Measurements from ENCODE around the gene TAF1. TPM values are rescaled to one million over a fixed set of nuclear protein-coding genes. Genes with fewer than 3 reads are reported as not detected.
"Not testable (repeated sequence)": the region's sequence is repeated elsewhere in the genome, so short reads cannot be mapped to it uniquely, and the experiment has no call there.

TAF1 gene
- total RNA-seq, 2 donors from 2014 or later, result 24.4 to 38.9 TPM

GRCh38 chrX:71450433-71451106 lies 84.4 kb downstream of the TAF1 start:
- 64 to 88% methylated on average over 2 of the region's 2 CpGs for WGBS, 2 donors
- no peaks in the 10 kb centered on the region for H3K4me1 ChIP-seq
- DNase-seq (no peak), ATAC-seq (no peak)
- no peak overlapping the region for H3K27ac ChIP-seq
- H3K9me3 ChIP-seq, result no peaks in the 10 kb centered on the region
- H3K36me3 ChIP-seq (replicated peaks in 1 of 2; ENCODE audit: insufficient read depth in 1 of 2, low read depth in 2 of 2), result no peaks in the 10 kb centered on the region
- intact Hi-C loops (cut with DNase I), result no loop called here
- H3K4me3 ChIP-seq, result no peak overlapping the region
- no peaks in the 10 kb centered on the region for H3K27me3 ChIP-seq
- TF ChIP-seq POLR2A (IDR thresholded peaks at IDR 0.05) (no peak), CTCF (IDR thresholded peaks at IDR 0.05) (no peak)

DNA sequence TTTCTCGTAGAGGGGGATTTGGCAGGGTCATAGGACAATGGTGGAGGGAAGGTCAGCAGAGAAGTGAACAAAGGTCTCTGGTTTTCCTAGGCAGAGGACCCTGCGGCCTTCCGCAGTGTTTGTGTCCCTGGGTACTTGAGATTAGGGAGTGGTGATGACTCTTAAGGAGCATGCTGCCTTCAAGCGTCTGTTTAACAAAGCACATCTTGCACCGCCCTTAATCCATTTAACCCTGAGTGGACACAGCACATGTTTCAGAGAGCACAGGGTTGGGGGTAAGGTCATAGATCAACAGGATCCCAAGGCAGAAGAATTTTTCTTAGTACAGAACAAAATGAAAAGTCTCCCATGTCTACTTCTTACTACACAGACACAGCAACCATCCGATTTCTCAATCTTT lies 85.4 kb downstream of the TAF1 start:
- not testable (repeated sequence) for ATAC-seq

DNA sequence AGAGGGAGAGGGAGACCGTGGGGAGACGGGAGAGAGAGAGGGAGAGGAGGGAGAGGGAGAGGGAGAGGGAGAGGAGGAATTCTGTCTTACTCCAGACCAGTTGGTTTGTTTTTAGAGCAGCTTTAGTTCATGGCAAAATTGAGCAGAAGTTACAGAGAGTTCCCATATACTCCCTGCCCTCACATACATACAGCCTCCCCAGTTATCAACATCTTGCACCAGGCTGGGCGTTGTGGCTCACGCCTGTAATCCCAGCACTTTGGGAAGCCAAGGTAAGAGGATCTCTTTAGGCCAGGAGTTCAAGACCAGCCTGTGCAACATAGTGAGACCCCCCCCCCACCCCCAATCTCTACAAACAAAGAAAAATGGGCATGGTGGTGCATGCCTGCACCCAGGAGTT lies 86.9 kb downstream of the TAF1 start:
- intact Hi-C loops (cut with DNase I), result no loop called here
- Histone ChIP-seq H3K4me3 (no peak overlapping the region), H3K27ac (no peak overlapping the region), H3K9me3 (no peaks in the 10 kb centered on the region), H3K36me3 (replicated peaks in 1 of 2; ENCODE audit: insufficient read depth in 1 of 2, low read depth in 2 of 2) (peaks cover 0 to 3% of the 10 kb centered on the region in 2 donors), H3K27me3 (no peaks in the 10 kb centered on the region), H3K4me1 (no peaks in the 10 kb centered on the region)
- ATAC-seq (no peak), DNase-seq (no peak)
- WGBS, 2 donors, result 72 to 100% methylated on average over 2 to 4 of the region's 4 CpGs
- TF ChIP-seq POLR2A (IDR thresholded peaks at IDR 0.05) (no peak), CTCF (IDR thresholded peaks at IDR 0.05) (no peak)

More for the DNA sequence above, 85.4 kb downstream of the TAF1 start:
- DNase-seq; intact Hi-C loops (cut with DNase I); H3K36me3 ChIP-seq (replicated peaks in 1 of 2; ENCODE audit: insufficient read depth in 1 of 2, low read depth in 2 of 2); H3K4me3 ChIP-seq; H3K4me1 ChIP-seq; H3K27me3 ChIP-seq; H3K27ac ChIP-seq; H3K9me3 ChIP-seq: not testable (repeated sequence)
- WGBS, 2 donors, result 85% methylated on average over 4 of the region's 6 CpGs

- 90 to 97% methylated on average over 3 of the region's 3 CpGs for WGBS, 2 donors
- Histone ChIP-seq H3K27ac (no peak overlapping the region), H3K4me3 (no peak overlapping the region), H3K36me3 (replicated peaks in 1 of 2; ENCODE audit: insufficient read depth in 1 of 2, low read depth in 2 of 2) (peaks cover 0 to 11% of the 10 kb centered on the region in 2 donors), H3K27me3 (no peaks in the 10 kb centered on the region), H3K4me1 (no peaks in the 10 kb centered on the region), H3K9me3 (no peaks in the 10 kb centered on the region)
- DNase-seq (no peak), ATAC-seq (no peak)
- TF ChIP-seq POLR2A (IDR thresholded peaks at IDR 0.05) (no peak), CTCF (IDR thresholded peaks at IDR 0.05) (no peak)
- intact Hi-C loops (cut with DNase I), result no loop called here
Measured at GRCh38 chrX:71454222-71454621, 88.1 kb downstream of the TAF1 start.

GRCh38 chrX:71458866-71459265 lies 92.7 kb downstream of the TAF1 start:
- intact Hi-C loops (cut with DNase I), result no loop called here
- Histone ChIP-seq H3K36me3 (replicated peaks in 1 of 2; ENCODE audit: insufficient read depth in 1 of 2, low read depth in 2 of 2) (peaks cover 0 to 18% of the 10 kb centered on the region in 2 donors), H3K27ac (no peak overlapping the region), H3K4me3 (no peak overlapping the region), H3K4me1 (no peaks in the 10 kb centered on the region), H3K27me3 (no peaks in the 10 kb centered on the region), H3K9me3 (no peaks in the 10 kb centered on the region)
- no peak for ATAC-seq
- no peak for DNase-seq
- WGBS, 2 donors, result 93 to 100% methylated on average over 5 to 6 of the region's 6 CpGs
- no peak for TF ChIP-seq CTCF (IDR thresholded peaks at IDR 0.05)
- TF ChIP-seq POLR2A (IDR thresholded peaks at IDR 0.05), result no peak

All from body of pancreas (tissue), 4 donors.